ENCODE measurements around the gene MMP24OS. TPM values are rescaled to one million over a fixed set of nuclear protein-coding genes. Genes with fewer than 3 reads are reported as not detected.
A peak's percentile ranks its signal among the peaks of the same experiment; 100 is the strongest.

The MMP24OS gene
- total RNA-seq, 1 donor from 2014 or later, result 5.8 TPM

DNA sequence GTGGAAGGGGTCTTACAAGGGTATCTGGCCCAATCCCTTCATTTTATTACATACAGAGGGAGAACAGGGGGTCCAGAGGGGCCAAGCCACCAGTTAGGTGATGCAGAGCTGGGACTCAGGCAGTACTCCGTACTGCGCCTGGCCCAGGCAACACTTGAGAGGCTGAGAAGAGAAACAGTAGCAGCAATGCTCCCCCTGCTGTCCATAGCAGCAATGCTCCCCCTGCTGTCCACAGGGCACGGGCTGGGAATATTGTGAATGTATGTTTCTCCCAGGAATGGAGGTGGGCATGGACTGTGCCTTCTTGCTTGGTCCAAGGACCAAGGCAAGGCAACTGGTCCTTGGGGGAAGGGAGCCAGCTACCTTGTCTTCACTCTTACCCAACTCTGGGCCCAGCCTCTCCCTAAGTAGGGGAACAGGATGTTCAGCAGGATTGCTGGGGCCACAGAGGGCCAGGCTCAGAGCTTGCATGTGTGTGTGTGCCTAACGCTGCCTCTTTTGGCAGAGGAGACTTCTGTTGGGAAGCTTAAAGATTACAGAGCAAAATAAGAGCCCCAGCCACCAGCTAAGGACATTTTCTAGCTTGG is 29.1 kb upstream of the MMP24OS start:
- peak; percentile 74 to 85 for DNase-seq (ENCODE audit: low read depth in 2 of 2)

DNA sequence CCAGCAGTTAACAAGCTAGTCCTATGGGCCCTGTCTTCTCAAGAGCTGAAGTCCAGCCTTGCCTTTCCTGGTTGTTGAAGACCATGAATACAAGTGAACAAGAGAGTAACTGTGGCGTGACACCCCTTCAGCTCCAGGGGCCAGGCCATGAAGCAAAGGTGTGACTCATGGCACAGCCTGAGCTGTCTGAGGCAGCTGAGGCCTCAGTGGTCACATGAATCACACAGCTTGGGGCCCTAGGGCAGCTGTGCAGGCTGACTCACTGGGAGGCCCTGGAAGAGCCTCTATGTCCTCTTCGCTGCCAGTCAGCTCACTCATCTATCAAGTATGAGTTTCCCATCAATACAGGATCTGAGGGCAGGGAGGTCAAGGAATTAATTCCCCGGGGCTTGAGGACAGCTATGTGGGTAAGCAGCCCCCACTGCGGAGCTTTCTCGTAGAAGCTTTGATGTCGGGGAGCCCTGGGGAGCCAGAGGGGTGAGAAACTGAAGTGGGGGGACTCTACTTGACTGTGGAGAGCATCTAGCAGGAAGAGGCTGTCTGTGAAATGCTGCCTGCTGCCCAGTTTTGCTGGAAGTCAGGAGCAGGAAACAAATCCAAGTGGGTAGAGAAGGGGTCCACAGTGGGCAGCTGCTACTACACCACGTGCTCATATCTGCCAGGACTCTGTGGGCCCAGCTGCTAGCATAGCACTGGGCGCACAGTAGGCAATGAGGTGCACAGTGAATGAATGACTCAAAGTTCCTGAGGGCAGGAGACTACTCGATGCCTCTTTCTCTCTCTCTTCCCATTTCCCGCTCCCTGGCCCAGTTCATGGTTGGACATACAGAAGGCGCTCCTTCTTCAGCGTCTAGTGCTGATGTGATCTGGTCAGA is 28.0 kb upstream of the MMP24OS start:
- peak; percentile 83 to 99 for DNase-seq (ENCODE audit: low read depth in 2 of 2)

DNA sequence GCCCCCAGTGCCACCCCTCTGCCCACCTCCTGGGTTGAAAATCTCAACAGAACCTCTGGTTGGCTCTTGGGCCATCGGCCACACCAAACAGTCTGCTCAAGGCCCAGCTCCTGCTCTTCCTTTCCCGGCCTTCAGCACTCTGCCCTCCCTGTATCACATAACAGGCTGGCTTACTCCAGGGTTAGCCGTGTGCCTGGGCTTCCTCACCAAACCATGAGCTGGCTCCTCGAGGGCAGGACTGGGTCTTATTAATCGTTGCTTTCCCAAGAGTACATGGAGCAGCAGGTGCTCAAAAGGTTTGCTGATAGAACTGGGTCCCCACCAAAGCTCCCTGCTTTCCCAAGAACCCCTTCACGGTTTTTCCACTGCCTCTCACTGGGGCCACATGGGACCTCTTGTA is 27.0 kb upstream of the MMP24OS start:
- DNase-seq (ENCODE audit: low read depth in 2 of 2), result no peak

DNA sequence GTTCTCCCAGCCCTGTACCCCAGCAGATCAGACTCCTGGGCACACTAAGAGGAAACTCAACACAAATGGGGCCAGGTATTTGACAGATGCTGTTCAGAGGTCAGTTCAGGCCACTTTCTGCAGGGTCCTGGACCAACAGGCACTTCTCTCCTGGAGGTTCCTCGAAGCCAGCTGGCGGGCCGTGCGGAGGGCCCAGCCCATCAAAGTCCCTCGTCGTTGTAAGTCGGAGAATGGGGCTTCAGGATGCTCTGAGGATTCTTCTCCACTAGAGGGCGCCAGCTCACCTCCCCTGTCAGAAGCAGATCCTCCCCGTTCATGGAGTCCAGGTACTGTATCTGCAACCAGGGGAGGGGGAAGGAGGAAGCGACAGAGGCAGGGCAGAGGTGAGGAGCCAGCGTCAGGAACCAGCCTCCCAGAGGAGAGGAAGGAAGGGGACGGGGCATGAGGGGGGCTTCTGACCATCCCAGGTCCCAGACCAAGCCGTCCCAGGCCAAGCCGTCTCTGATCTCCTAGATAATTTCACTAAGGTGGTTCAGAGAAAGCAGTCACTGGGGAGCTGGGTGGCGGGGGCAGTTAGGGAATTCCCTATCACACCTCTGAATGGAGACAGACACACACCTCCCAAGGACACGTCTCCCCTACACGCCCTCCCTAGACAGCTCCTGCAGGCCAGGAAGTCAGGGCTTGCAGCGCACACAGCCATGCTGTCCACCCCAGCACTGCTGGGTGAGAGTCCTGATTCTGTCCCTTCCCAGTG is 26.0 kb upstream of the MMP24OS start:
- peak; percentile 92 for DNase-seq (ENCODE audit: low read depth in 2 of 2)

DNA sequence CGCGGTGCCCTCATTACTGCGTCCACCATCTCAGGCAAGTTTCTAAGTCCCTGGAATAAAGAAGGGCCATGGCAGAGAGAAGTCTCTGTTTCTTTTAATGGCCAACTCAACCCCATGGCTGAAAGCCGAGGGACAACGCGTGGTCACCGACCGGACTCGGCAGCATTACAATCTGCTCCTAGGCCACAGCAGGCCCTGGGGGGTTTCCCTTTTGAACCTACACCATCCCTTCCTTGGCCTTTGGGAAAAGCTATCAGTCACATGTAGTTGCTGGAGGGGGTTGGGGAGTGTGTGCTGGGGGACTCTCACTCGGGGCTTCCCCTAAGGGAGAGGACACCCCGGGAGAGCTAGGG is 25.4 kb upstream of the MMP24OS start:
- DNase-seq (ENCODE audit: low read depth in 2 of 2), result no peak

DNA sequence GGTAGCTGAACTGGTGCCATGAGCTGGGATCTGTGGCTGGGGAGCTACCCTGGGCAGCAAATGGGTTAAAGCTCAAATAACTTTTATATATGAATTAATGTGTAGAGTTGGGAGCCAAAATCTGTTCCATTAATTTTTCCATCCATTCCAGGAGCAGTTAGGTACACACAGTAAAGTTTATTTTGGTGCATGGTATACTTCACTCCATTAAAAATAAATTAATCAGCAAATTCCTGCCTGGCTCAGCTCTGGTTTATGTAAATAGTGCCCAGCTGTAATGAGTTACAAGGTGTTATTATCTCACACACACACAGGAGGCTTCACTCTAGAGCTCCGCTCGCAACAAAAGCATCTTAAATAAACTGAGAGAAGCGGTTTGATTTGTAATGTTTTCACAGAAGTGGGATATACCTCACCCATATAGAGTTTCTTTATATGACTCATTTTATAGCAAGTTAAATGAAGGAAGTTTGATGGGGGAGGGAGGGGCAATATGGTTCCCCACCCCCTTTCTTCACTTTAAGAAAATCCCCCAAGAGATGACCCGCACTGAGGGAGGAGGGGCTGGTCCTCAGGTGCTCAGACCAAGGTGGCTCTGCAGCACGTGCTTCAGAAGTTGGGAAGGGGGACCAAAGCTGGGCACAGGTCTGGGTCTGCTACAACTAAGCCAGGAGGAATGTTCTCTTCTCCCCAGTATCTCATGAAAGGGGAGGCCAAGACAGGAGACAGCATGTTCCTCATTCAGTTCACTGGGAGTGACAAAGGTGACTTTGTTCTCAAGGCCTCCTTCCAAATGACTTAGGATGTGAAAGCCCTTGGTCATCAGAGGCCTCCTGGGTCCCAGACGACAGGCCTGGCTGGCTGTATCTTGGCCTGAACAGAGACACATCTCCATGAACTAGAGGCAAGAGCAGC is 24.8 kb upstream of the MMP24OS start:
- DNase-seq (ENCODE audit: low read depth in 2 of 2), result peak in 1 of 2 donors; percentile 24

DNA sequence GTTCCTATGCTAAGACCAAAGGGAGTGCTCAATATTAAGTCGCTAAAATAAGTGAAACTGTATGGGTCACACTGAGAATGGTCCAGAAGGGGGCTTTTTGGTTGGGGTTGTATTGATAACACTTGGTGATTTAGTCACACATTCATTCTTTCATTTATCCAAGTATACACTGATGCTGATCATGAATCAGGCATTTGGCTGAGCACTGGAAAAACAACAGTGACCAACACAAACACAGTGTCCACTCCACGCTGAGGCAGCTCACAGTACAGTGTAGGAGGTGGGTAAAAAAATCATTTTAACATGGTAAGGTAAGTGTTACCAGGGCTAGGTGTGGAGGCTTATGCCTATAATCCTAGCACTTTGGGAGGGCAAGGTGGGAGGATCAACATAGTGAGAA is 23.5 kb upstream of the MMP24OS start:
- DNase-seq (ENCODE audit: low read depth in 2 of 2), result no peak

DNA sequence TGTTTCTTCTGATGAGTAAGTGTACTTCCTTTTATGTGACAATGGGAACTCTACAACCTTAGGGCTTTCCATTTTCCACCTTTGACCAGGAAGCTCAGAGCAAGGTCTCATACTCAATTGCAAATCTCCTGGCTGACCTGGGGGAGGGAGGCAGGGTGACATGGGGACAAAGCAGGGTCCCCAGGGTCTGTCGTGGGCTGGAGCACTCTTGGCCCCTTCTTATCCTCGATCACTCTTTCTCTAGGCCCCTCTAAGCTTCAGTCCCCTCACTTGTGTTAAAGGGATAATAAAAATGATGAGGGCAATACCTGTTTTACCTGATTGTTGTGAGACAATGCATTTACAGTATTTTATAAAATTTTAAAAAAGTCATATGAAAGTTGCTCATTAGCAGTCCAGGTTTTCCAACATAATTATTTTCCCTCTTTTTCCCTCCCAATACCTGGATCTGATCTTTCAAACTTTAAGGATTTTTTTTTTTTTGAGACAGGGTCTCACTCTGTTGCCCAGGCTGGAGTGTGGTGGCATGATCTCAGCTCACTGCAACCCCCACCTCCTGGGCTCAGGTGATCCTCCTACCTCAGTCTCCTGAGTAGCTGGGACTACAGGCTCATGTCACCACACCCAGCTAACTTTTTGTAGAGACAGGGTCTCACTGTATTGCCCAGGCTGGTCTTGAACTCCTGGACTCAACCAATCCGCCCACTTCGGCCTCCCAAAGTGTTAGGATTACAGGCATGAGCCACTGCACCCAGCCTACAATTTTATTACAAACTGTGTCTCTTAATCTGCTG is 22.7 kb upstream of the MMP24OS start:
- DNase-seq (ENCODE audit: low read depth in 2 of 2), result no peak

DNA sequence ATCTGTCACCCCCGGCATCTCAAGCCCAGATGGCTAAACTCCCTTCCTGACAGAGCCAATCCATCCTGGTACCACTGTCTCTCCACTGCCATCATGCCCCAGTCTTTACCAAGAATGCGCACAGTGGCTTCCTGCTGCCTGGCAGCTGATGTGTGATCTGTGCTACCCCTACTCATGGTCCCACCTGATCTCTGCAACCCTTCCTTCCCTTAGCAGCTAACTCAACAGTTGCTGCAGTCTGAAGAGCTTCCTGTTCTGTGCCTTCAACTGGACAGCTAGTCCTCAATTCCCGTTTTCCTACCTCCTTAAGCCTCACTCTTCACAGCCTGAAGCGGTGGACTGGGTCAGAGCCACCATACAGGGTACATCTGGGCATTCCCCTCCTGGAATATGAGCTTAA is 21.9 kb upstream of the MMP24OS start:
- DNase-seq (ENCODE audit: low read depth in 2 of 2), result no peak

DNA sequence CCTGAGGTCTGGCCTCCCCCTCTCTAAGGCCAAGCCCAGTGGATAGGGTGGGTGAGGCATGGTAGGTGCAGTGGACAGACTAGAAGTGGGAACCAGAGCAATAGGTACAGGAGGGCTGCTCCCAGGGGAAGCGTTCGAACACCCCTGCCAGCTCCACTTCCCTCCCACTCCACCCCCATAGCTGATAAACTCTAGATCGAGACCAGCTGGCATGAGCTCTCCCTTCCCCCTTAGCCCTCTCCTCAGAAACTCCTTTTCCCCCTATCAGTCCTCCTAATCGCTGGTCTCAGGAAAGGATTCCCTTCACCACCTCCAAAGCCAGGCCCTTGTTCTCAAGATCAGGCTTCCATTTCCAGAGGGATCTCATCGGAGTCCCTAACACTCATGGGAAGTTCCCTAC is 20.3 kb upstream of the MMP24OS start:
- no peak for DNase-seq (ENCODE audit: low read depth in 2 of 2)

DNA sequence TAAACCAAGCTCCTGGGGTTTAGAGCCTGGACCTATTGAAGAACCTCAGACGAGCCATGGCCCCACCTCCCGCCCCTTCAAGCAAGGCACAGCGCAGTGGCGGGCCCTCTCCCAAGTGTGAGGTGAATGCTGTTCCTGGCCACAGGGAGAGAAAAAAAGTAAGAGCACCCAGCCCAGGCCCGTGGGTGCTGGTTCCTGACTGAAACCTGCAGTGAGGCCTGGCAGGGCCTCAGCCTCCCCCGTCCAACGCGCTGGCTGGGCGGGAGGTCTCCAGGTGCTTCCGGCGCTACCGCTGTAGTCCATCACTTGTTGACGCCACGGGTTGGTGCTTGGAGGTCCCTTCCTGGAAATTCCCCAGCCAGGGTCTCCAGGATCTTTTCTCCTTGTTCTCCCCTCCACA is 19.8 kb upstream of the MMP24OS start:
- no peak for DNase-seq (ENCODE audit: low read depth in 2 of 2)

DNA sequence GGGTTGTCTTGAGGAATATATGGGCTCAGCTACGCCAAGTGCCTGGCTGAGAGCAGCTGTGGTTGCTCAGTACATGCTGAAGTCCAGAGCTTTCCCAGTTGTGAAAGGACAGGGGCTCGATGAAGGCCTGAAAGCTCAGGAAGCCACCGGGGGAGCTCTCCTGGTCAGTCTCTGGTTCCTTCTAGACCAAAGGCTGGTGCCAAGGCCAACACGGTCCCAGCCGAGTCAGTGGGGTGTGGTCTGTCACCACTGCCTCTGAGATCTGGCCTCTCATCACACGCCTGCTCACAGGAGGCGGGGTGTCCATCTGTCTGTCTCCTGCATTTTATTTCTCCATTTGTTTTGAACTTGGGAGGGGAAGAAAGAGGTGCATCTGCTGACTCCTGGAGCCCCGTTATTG is 19.2 kb upstream of the MMP24OS start:
- DNase-seq (ENCODE audit: low read depth in 2 of 2), result no peak

DNA sequence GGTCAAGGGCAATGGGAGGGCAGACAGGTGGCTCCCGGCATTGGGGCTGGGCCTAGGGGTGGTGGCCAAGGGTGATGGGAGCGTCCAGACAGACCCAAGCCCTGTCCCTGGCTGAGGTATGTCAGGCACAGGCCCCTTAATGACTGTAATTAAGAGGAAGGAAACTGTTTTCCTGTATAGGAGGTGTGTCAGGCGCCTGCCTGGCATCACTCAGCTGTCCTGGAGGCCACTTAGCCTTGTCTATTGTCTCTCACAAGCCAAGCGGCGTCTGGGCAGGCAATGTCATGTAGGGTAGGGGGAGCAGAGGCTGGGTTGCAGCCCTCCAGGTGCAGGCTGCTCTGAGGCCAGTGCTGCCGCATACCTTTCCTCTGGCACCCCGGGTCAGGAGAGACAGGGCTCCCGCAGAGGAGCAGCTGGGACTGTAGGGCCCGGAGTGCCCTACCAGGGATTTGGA is 18.2 kb upstream of the MMP24OS start:
- no peak for DNase-seq (ENCODE audit: low read depth in 2 of 2)

DNA sequence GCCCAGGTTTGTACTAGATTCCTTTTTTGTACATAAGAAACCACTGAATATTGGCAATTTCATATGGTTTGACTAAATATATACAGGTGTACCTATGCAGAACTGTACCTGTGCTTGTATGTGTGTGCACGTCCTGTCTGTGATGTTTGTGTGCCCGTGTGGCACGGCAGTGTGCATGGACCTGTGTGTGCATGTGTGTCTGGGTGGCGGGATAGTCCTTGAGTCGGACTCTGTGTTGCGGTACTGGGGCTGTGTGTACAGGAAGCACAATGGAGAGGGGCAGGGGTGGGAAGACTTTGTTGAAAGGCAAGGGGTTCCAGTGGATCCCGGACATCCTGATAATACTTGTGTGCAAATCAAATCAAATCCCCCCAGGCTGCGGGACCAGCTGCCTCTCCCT is 17.8 kb upstream of the MMP24OS start:
- no peak for DNase-seq (ENCODE audit: low read depth in 2 of 2)

DNA sequence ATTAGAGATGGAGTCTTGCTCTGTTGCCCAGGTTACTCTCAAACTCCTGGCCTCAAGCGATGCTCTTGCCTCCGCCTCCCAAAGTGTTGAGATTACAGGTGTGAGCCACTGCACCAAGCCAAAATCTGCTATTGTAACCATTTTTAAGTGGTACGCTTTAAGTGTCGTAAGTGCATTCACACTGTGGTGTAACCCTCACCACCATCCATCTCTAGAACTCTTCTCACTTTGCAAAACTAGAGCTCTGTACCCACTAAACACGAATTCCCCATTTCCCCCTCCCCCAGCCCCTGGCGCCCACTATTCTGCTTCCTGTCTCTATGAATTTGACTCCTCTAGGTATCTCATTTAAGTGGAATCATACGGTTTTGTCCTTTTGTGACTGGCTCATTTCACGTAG is 17.1 kb upstream of the MMP24OS start:
- DNase-seq (ENCODE audit: low read depth in 2 of 2), result no peak

DNA sequence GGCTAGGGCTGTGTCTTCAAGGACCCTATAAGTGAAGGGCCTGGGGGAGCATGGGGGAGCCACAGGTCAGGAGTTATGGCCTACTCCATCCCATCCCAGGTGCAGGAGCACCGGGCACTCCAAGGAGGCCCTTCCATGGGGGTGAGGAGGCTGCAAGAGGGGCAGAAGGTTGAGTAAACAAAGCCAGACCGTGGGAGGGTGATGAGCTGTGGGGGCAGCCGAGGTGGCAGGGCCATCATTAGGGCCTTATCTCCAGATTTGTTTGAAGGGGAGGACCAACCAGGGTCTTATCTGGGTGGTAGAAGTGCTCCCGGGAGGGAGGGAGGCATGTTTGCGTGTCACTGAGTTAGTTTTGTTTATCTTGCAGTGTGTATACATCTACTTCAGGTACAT is 16.4 kb upstream of the MMP24OS start:
- DNase-seq (ENCODE audit: low read depth in 2 of 2), result no peak

DNA sequence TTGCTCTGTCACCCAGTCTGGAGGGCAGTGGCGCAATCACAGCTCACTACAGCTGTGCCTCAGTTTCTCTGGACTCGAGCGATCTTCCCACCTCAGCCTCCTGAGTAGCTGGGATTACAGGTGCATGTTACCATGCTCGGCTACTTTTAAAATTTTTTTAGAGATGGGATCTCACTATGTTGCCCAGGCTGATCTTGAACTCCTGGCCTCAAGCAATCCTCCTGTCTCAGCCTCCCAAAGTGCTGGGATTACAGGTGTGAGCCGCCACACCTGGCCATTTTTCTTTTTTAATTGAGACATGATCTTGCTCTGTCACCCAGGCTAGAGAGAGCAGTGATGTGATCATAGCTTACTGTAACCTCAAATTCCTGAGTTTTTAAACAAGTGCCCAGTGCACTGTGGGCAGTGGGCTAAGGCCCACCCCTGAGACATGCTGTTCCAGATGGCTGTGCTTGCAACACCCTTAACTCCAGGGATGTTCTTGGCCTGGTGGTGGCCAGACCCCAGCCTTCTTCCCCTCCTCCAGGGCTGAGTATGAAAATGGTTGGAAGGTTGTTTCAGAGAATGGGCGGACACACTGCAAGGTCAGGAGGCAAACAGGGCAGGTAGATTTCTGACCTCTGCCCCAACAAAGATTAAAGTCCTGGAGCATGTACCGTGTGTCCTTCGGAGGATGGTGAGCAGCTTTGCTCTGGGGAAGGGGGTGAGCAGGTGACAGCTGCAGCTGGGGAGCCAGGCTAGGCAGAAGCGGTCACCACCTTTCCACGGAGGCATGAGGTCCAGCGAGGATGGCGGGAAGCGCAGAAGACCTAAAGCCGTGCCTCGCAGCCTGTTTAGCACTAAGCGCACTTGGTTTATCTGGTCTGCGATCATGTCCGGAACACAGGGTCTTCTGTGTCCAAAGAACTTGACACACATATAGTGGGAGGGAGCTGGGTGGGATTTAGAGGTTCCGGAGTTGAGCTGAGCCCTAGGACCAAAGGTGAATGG is 15.7 kb upstream of the MMP24OS start:
- DNase-seq (ENCODE audit: low read depth in 2 of 2), result no peak

DNA sequence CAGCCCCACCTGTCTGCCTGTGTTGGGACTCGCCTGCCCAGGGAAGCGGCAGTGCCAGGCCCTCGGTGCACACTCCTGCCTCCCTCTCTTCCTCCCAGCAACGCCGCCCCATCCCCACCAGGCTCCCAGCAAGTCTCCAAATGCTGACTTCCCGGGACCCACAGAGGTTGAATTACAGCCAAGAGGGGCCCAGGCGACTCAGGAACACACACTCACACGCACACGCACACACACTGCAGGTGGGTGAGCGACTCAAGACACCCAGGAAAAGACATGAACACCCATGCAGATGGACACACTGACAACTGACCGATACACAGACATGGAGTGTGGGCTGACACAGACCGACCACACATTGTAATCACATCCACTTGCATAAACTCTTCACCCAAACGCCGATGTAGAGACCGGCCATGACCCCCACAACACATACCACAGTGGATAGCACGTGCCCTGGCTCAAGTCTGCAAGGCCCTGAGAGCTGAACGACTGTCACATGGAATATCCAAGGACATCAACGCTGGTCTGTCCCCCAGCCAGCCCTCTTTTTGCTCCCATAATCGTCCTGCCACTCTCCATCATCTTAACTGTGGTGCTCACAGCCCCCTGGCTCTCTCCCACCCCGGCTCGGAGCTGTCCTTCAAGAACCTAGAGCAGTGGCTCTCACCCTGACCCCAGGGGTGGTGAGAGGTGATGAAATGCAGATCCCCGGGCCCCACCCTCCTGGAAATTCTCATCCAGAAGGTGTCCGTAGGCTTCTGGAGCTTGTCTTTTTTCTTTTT is 14.8 kb upstream of the MMP24OS start:
- no peak for DNase-seq (ENCODE audit: low read depth in 2 of 2)

Data from lung microvascular endothelial cell (primary cell).